Dendritic cell treated with granulocyte-macrophage colony-stimulating factor and Interleukin-4, amounts not matched to agents 40 ng/mL and 50 ng/mL, for 4 days (primary cell): Measurements from ENCODE around the gene DTNBP1.
"Not testable (repeated sequence)": the region's sequence is repeated elsewhere in the genome, so short reads cannot be mapped to it uniquely, and the experiment has no call there.

ENCODE experiments used
- H3K27ac Mint-ChIP-seq: one replicate; pipeline ENCODE4 v1.8.0; 2022; ENCODE audit warnings: mild to moderate bottlenecking, mixed read lengths
- H3K27me3 Mint-ChIP-seq: one replicate; pipeline ENCODE4 v1.8.0; 2022; ENCODE audit warnings: mild to moderate bottlenecking, mixed read lengths
- H3K36me3 Mint-ChIP-seq: one replicate; pipeline ENCODE4 v1.8.0; 2022; ENCODE audit warnings: low read depth, mixed read lengths
- H3K4me1 Mint-ChIP-seq: one replicate; pipeline ENCODE4 v1.8.0; 2022; ENCODE audit warnings: low read depth, mixed read lengths
- H3K4me3 Mint-ChIP-seq: one replicate; pipeline ENCODE4 v1.8.0; 2022; ENCODE audit warnings: mild to moderate bottlenecking, moderate library complexity, mixed read lengths
- H3K9me3 Mint-ChIP-seq: one replicate; pipeline ENCODE4 v1.8.0; 2022; ENCODE audit warnings: mixed read lengths
- intact Hi-C: fragments of 100-400 bp; cut with micrococcal nuclease; formaldehyde crosslinking; loops from one replicate; pipeline ENCODE4 v1.15.0; 2022

Gene DTNBP1

DNA sequence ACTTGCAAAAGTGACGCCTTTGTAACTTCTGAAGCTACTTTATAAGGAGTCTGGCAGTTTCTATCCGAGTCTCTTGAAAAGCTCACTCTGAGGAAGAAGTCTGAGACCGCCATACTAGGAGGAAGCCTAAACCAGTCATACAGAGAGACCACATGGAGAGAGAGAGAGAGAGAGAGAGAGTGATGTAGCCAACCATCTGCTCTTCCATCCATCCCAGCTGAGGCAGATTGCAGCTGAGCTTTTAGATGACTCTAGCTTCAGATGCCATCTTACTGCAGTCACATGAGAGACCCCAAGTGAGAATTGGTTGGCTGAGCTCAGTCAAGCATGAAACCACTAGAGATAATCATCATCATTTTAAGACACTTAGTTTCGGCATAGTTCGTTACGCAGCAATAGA lies 15.0 kb upstream of the DTNBP1 start:
- Mint-ChIP-seq H3K36me3 (no peaks in the 10 kb centered on the region), H3K9me3 (no peaks in the 10 kb centered on the region), H3K4me1 (peaks cover 28% of the 10 kb centered on the region), H3K27me3 (no peaks in the 10 kb centered on the region), H3K4me3 (no peak overlapping the region), H3K27ac (no peak overlapping the region)
- intact Hi-C loops = no loop called here

DNA sequence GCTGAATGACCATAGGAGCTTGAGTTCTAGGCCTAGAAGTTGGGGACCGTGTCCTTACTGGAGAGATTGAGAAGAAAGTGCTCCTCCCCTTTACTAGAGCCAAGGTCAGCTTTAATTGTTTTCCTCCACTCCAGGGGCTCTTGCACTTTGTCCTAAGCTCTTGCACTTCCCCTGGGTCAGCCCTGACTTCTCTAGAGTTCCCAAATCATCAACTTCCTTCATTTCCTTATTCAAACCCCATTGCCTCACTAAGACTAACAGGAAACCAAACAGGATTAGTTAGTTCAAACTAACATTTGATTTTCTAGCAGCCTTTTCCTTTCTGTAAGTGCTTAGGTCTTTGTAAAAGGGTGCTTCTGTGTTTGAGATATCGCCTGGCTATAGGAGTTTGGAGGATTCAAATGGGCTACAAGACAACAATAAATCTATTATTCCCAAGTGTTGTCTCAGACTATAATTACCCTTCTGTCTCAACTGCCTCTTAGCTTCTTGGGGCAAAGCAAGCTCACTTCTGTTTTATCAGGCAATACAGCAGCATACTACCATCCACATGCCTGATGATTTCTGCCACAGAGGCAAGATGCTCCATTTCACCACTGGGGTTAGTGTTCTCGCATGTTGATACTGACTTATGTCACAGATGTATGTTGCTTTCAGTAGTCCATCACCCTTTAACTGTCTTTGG lies 12.8 kb upstream of the DTNBP1 start:
- Mint-ChIP-seq H3K27ac (peak overlapping the region; percentile 47), H3K4me1 (peaks cover 37% of the 10 kb centered on the region), H3K9me3 (no peaks in the 10 kb centered on the region), H3K36me3 (no peaks in the 10 kb centered on the region), H3K4me3 (peak overlapping the region; percentile 13), H3K27me3 (no peaks in the 10 kb centered on the region)
- intact Hi-C loops = no loop called here

DNA sequence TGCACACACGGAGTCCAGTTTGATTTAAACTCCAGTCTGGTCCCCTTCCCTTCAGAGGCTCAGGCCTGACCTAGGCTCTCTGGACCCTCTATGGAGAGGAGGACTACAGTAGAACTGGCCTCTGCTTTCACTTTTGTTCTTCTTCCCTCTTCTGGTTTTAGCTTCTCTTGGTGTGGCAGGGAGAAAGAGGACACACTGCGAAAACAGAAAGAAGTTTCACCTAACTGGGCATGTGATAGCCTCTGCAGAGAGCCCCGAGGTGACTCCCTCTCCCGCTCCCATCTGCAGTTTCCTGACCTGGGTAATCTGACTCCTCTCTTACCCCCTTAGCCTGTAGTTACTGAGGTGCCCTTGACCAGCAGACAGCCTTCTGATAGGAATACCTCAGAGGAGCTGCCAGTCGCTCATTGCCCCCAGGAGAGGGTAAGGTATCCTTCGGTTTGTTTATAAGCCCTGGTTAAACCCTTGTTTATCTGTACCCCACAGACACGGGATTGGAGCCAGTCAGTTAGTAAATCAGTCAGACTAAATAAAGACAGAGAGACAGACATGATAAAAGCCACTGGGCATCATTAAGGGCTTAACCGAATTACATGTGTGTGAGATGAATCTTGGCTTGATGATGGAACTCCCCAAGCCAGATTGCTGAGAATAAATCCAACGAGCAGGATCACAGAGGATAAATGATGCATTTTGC lies 12.0 kb upstream of the DTNBP1 start:
- Mint-ChIP-seq H3K9me3 (no peaks in the 10 kb centered on the region), H3K4me1 (peaks cover 37% of the 10 kb centered on the region), H3K4me3 (no peak overlapping the region), H3K27me3 (no peaks in the 10 kb centered on the region), H3K36me3 (no peaks in the 10 kb centered on the region), H3K27ac (peak overlapping the region; percentile 47)
- intact Hi-C loops = no loop called here

DNA sequence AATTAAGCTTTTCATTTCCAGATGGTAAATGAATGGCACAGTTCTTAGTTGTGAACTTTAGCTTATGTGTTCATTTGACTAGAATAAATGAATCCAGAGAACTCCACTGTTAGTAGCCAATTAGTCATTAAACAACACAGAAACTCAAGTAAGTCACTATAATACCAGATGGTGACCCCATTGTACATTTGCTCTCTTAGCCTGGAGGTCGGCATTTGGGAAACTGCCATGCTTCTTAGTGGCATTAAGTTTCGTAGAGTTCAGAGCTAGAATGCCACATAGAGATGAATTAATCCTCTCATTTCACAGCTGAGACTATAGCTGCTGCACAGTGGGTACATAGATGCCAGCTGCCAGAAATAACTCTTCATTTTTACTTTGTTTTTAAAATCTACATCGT lies 10.8 kb upstream of the DTNBP1 start:
- intact Hi-C loops = no loop called here
- Mint-ChIP-seq H3K4me1 (peaks cover 37% of the 10 kb centered on the region), H3K4me3 (no peak overlapping the region), H3K27me3 (peaks cover 2% of the 10 kb centered on the region), H3K36me3 (no peaks in the 10 kb centered on the region), H3K9me3 (no peaks in the 10 kb centered on the region), H3K27ac (no peak overlapping the region)

DNA sequence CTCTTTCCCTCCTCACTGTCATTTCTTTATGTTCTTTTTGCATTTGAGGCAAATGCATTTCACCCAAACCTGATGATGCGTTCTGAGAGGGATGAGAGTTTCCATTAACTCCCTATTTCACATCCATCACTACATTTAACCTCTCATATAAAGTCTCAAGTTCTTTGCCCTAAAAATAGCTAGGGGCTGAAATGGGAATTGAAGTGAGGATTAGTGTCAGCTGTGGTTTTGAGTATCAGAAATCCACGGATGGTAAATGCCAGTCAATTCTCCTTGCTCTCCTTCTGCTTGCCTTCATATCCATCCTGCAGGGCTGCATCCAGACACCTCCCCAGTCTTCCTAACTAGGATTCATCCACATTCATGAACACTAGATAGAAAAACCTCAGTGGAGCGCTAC lies 10.0 kb upstream of the DTNBP1 start:
- Mint-ChIP-seq H3K36me3 (no peaks in the 10 kb centered on the region), H3K9me3 (no peaks in the 10 kb centered on the region), H3K27ac (no peak overlapping the region), H3K27me3 (peaks cover 4% of the 10 kb centered on the region), H3K4me1 (peaks cover 37% of the 10 kb centered on the region), H3K4me3 (no peak overlapping the region)
- intact Hi-C loops = no loop called here

DNA sequence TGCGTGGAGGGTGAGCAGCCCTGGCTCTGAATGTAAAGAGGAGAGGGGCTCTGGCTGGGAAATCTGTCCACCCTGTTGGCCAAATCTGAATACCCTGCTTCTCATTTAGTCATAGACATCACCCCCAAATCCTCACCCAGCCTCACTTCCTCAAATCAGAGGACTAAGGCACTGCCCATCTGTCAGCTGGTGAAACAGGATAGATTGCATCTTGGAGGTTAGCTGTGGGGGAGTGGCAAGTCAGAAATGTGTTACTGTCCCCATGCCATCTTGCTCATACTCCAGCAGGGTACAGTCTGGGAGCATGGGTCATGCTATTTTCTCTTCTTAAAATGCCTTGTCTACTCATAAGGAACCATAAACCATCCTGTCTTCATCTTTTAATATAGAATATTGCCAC lies 9.5 kb upstream of the DTNBP1 start:
- intact Hi-C loops = no loop called here
- Mint-ChIP-seq H3K36me3 (no peaks in the 10 kb centered on the region), H3K4me1 (peaks cover 37% of the 10 kb centered on the region), H3K4me3 (no peak overlapping the region), H3K27me3 (peaks cover 4% of the 10 kb centered on the region), H3K9me3 (no peaks in the 10 kb centered on the region), H3K27ac (peak overlapping the region; percentile 22)

DNA sequence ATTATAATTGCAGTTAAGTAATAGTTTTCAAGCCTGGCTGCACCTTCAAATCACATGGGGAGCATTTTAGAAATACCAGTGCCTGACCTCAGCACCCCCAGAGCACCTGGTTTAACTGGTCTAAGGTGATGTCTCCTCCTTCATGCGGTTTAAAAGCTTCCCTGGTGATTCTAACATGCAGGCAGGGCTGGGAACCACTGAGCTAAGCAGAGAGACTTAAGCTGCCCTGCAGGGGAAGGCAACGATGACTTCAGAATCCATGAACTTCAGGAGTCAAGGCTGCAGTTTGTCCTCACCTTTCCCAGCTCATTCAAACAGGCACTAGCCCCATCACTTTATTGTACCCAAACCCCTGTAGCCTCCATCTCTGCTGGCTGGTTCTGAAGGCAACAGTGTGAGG lies 6.1 kb upstream of the DTNBP1 start:
- no peaks in the 10 kb centered on the region for H3K9me3 Mint-ChIP-seq
- intact Hi-C loops = no loop called here
- H3K4me3 Mint-ChIP-seq = no peak overlapping the region
- H3K27me3 Mint-ChIP-seq = peaks cover 4% of the 10 kb centered on the region
- no peak overlapping the region for H3K27ac Mint-ChIP-seq
- peaks cover 15% of the 10 kb centered on the region for H3K4me1 Mint-ChIP-seq
- H3K36me3 Mint-ChIP-seq = no peaks in the 10 kb centered on the region

DNA sequence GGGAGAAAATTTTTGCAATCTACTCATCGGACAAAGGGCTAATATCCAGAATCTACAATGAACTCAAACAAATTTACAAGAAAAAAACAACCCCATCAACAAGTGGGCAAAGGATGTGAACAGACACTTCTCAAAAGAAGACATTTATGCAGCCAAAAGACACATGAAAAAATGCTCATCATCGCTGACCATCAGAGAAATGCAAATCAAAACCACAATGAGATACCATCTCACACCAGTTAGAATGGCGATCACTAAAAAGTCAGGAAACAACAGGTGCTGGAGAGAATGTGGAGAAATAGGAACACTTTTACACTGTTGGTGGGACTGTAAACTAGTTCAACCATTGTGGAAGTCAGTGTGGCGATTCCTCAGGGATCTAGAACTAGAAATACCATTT lies 4.1 kb upstream of the DTNBP1 start:
- peaks cover 19% of the 10 kb centered on the region for H3K4me1 Mint-ChIP-seq
- H3K4me3 Mint-ChIP-seq, H3K9me3 Mint-ChIP-seq, intact Hi-C loops, H3K36me3 Mint-ChIP-seq, H3K27ac Mint-ChIP-seq, H3K27me3 Mint-ChIP-seq: not testable (repeated sequence)

DNA sequence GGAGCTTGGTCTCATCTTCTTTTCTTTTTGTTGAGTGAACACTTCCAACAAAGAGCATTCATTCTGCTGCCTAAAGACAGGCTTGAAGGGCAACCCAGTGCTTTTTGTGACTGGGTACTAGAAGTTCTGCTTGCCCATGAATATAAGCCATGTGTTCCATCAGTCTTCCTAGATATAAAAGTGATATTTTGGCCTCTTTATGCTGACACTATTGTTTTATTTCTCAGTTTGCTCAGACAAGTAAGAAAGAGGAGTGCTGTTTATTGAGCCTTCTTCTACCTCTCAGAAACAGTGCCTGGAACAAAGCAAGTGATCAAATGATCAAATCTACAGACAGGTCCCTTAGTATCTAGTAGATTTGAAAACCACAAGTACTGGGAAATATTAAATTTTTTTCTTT lies 2.4 kb upstream of the DTNBP1 start:
- intact Hi-C loops = no loop called here
- peaks cover 20% of the 10 kb centered on the region for H3K4me1 Mint-ChIP-seq
- H3K9me3 Mint-ChIP-seq = no peaks in the 10 kb centered on the region
- H3K27me3 Mint-ChIP-seq = peaks cover 4% of the 10 kb centered on the region
- no peak overlapping the region for H3K27ac Mint-ChIP-seq
- peaks cover 2% of the 10 kb centered on the region for H3K36me3 Mint-ChIP-seq
- H3K4me3 Mint-ChIP-seq = no peak overlapping the region

DNA sequence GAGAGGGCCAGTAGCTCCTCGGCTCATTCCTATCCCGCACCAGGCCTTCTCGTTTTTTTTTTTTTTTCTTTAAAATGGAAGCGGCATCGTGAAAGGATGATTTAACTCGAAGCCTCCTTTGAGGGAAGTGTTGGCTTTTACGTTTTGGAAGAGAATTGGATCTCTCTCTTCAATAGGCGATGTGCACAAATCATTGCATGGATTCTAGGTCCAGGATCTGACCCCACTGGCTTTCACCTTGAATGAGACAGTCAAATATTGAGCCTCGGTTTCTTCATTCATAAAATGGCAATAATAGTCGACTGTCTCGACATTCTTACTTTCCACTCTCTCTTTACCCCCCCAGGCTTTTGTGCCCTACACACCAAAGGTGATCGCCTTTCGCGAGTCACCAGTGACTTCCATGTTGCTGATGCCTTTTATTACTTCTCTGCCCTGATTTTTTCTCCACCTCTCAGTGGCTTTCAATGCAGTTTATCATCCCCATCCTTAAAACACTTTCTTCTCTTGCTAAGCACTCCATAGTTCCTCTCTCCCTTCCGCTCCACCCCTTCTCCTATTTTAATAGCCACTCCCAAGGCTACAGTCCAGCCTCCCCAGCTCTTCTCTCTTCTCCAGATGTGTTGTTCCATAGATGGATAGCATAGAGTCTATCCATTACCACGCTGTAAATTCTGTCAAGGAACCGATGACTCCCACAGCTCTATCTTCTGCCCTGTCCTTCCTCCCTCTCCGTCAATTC lies 473 bp upstream of the DTNBP1 start:
- no peaks in the 10 kb centered on the region for H3K9me3 Mint-ChIP-seq
- peaks cover 15% of the 10 kb centered on the region for H3K36me3 Mint-ChIP-seq
- peak overlapping the region; percentile 57 for H3K27ac Mint-ChIP-seq
- H3K4me3 Mint-ChIP-seq = peak overlapping the region; percentile 81
- intact Hi-C loops = no loop called here
- peaks cover 2% of the 10 kb centered on the region for H3K27me3 Mint-ChIP-seq
- H3K4me1 Mint-ChIP-seq = peaks cover 28% of the 10 kb centered on the region

DNA sequence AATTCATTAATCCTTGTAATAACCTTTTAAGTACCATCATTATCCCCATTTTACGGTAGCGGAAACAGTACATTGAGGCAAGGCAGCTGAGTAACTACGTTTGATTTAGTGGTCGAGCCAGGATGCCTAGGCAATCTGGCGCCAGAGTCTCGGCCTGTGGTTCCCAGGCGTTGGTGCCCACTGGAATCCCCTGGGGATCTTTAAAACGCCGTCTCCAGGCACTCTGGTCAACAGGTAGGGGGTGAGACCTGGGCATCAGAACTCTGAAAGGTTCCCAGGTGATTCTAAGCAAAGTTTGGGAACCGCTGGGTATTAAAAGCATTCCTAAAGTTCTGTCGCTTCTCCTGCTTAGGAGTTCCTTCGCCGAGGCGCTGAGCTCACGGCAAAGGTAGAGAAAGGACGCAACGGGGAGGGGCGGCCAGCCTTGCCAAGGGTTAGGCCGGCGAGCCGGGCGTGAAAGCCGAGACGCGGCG lies 939 bp downstream of the DTNBP1 start:
- peaks cover 42% of the 10 kb centered on the region for H3K4me1 Mint-ChIP-seq
- peak overlapping the region; percentile 81 for H3K4me3 Mint-ChIP-seq
- H3K27me3 Mint-ChIP-seq = no peaks in the 10 kb centered on the region
- H3K27ac Mint-ChIP-seq = peak overlapping the region; percentile 57
- H3K9me3 Mint-ChIP-seq = no peaks in the 10 kb centered on the region
- intact Hi-C loops = no loop called here
- peaks cover 15% of the 10 kb centered on the region for H3K36me3 Mint-ChIP-seq

DNA sequence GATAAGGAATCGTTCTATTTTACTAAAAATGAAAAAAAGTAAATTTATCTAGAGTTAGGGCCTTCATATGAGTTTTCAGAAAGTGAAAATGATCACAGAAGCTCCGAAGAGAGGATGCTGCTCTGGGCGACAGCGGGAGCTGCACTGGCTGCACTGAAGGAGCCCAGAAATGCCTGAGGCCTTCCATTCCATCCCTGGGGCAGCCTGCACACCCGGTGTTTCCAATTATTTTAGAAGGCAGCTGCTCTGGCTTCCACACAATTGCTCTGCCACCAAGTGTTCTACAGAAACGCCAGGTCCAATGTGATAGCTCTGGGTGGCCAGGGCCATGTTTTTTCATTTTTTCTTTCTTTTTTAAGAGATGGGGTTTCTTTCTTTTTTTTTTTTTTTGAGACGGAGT lies 3.6 kb downstream of the DTNBP1 start:
- H3K27ac Mint-ChIP-seq = no peak overlapping the region

DNA sequence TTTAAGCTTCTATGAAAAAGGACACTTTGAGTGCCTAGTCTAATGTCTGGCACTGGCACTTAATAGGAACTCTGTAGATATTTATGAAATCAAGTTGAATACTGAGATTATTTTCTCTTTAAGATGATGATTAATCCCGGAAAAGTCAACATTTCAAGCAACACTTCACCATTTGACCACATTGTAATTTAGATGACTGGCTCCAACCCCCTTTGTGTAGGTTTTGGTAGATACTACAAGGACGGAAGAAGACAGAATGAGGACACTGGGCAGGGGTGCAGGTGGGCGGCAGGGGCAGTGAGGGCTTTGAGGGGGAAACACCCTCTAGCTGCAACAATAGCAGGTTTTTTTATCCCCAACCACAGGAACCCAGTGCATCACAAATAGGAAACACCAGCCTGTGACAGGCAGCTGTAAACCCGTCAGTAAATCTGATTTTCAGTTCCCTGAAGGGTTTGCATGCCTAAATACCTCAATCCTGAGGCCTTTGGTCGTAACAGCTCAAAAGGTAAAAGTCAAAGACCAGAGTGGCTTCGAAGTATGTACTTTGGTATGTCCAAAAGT lies 4.6 kb downstream of the DTNBP1 start:
- Mint-ChIP-seq H3K27ac (no peak overlapping the region), H3K4me1 (peaks cover 37% of the 10 kb centered on the region)

More for the DNA sequence above, 3.6 kb downstream of the DTNBP1 start:
- Mint-ChIP-seq H3K27me3 (no peaks in the 10 kb centered on the region), H3K4me3 (no peak overlapping the region), H3K9me3 (no peaks in the 10 kb centered on the region), H3K36me3 (peaks cover 20% of the 10 kb centered on the region), H3K4me1 (peaks cover 41% of the 10 kb centered on the region)
- intact Hi-C loops = no loop called here

DNA sequence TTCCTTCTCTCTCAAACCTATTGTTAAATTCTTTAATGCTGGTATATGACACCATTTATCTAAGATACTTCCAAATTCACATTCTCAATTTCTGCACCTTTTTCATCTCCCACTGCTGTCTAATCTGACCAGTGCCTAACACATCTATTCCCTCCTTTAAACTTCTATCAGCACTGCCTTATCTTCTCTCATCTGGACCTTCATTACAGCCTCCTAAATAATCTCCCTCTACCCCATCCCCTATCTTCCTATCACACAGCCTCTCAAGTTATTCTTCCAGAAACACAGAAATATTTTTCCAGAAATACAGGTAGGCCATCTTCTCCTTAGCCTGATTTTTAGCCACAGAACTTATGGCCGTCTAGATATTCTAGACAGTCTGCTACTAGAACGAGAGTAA lies 5.5 kb downstream of the DTNBP1 start:
- intact Hi-C loops = no loop called here
- Mint-ChIP-seq H3K27me3 (no peaks in the 10 kb centered on the region), H3K27ac (no peak overlapping the region), H3K9me3 (no peaks in the 10 kb centered on the region), H3K4me3 (no peak overlapping the region), H3K4me1 (peaks cover 39% of the 10 kb centered on the region), H3K36me3 (peaks cover 20% of the 10 kb centered on the region)

More for the DNA sequence above, 4.6 kb downstream of the DTNBP1 start:
- peaks cover 20% of the 10 kb centered on the region for H3K36me3 Mint-ChIP-seq
- intact Hi-C loops = no loop called here
- H3K27me3 Mint-ChIP-seq = no peaks in the 10 kb centered on the region
- H3K4me3 Mint-ChIP-seq = no peak overlapping the region
- no peaks in the 10 kb centered on the region for H3K9me3 Mint-ChIP-seq
